ENCODE data around the gene BGLAP. TPM values are rescaled to one million over a fixed set of nuclear protein-coding genes. Genes with fewer than 3 reads are reported as not detected.

BGLAP gene
- total RNA-seq, 1 donor from 2014 or later: 0.30 TPM

GRCh38 chr1:156263288-156263655, 21.3 kb downstream of the BGLAP start:
- no peak for DNase-seq
- intact Hi-C loops (cut with micrococcal nuclease): no loop called here

GRCh38 chr1:156266051-156266450, 24.1 kb downstream of the BGLAP start:
- no peak for TF ChIP-seq CTCF (IDR thresholded peaks at IDR 0.05; ENCODE audit: borderline replicate concordance)
- intact Hi-C loops (cut with micrococcal nuclease): no loop called here
- H3K36me3 ChIP-seq: peaks cover 96% of the 10 kb centered on the region

More at GRCh38 chr1:156263288-156263655, 21.3 kb downstream of the BGLAP start:
- no peak for TF ChIP-seq CTCF (IDR thresholded peaks at IDR 0.05; ENCODE audit: borderline replicate concordance)
- H3K4me3 ChIP-seq: no peak overlapping the region
- no peak overlapping the region for H3K27ac ChIP-seq (replicated peaks)
- H3K4me1 ChIP-seq: no peaks in the 10 kb centered on the region
- H3K27me3 ChIP-seq (ENCODE audit: low read depth): no peaks in the 10 kb centered on the region
- no peaks in the 10 kb centered on the region for H3K9me3 ChIP-seq (replicated peaks)
- H3K36me3 ChIP-seq: peaks cover 97% of the 10 kb centered on the region

GRCh38 chr1:156268336-156268735, 26.4 kb downstream of the BGLAP start:
- no peak for TF ChIP-seq CTCF (IDR thresholded peaks at IDR 0.05; ENCODE audit: borderline replicate concordance)
- intact Hi-C loops (cut with micrococcal nuclease): no loop called here
- Histone ChIP-seq H3K36me3 (peaks cover 95% of the 10 kb centered on the region), H3K4me3 (no peak overlapping the region), H3K4me1 (no peaks in the 10 kb centered on the region), H3K27ac (replicated peaks) (no peak overlapping the region), H3K9me3 (replicated peaks) (no peaks in the 10 kb centered on the region), H3K27me3 (ENCODE audit: low read depth) (no peaks in the 10 kb centered on the region)
- no peak for DNase-seq

More at GRCh38 chr1:156266051-156266450, 24.1 kb downstream of the BGLAP start:
- no peak overlapping the region for H3K27ac ChIP-seq (replicated peaks)
- H3K4me3 ChIP-seq: no peak overlapping the region
- no peak for DNase-seq
- H3K27me3 ChIP-seq (ENCODE audit: low read depth): no peaks in the 10 kb centered on the region
- H3K9me3 ChIP-seq (replicated peaks): no peaks in the 10 kb centered on the region
- no peaks in the 10 kb centered on the region for H3K4me1 ChIP-seq

GRCh38 chr1:156270314-156270713, 28.3 kb downstream of the BGLAP start:
- DNase-seq: no peak
- Histone ChIP-seq H3K4me3 (no peak overlapping the region), H3K36me3 (peaks cover 99% of the 10 kb centered on the region), H3K9me3 (replicated peaks) (no peaks in the 10 kb centered on the region), H3K27ac (replicated peaks) (no peak overlapping the region), H3K4me1 (no peaks in the 10 kb centered on the region), H3K27me3 (ENCODE audit: low read depth) (no peaks in the 10 kb centered on the region)
- intact Hi-C loops (cut with micrococcal nuclease): no loop called here
- no peak for TF ChIP-seq CTCF (IDR thresholded peaks at IDR 0.05; ENCODE audit: borderline replicate concordance)

GRCh38 chr1:156276532-156276931, 34.5 kb downstream of the BGLAP start:
- Histone ChIP-seq H3K27me3 (ENCODE audit: low read depth) (no peaks in the 10 kb centered on the region), H3K4me1 (peaks cover 23% of the 10 kb centered on the region), H3K36me3 (peaks cover 75% of the 10 kb centered on the region), H3K4me3 (no peak overlapping the region), H3K27ac (replicated peaks) (no peak overlapping the region), H3K9me3 (replicated peaks) (no peaks in the 10 kb centered on the region)
- DNase-seq: no peak
- no peak for TF ChIP-seq CTCF (IDR thresholded peaks at IDR 0.05; ENCODE audit: borderline replicate concordance)
- intact Hi-C loops (cut with micrococcal nuclease): no loop called here

GRCh38 chr1:156276966-156277381, 35.0 kb downstream of the BGLAP start:
- H3K4me3 ChIP-seq: no peak overlapping the region
- no peaks in the 10 kb centered on the region for H3K9me3 ChIP-seq (replicated peaks)
- H3K27ac ChIP-seq (replicated peaks): no peak overlapping the region
- H3K4me1 ChIP-seq: peaks cover 28% of the 10 kb centered on the region
- intact Hi-C loops (cut with micrococcal nuclease): no loop called here
- no peak for DNase-seq
- H3K36me3 ChIP-seq: peaks cover 71% of the 10 kb centered on the region
- no peak for TF ChIP-seq CTCF (IDR thresholded peaks at IDR 0.05; ENCODE audit: borderline replicate concordance)
- H3K27me3 ChIP-seq (ENCODE audit: low read depth): no peaks in the 10 kb centered on the region

Data from left ventricle myocardium inferior (tissue), 1 donor.